ENCODE measurements around the gene DCLK1. TPM values are rescaled to one million over a fixed set of nuclear protein-coding genes. Genes with fewer than 3 reads are reported as not detected.

The DCLK1 gene
- total RNA-seq, 1 experiment from 2014 or later = not detected

DNA sequence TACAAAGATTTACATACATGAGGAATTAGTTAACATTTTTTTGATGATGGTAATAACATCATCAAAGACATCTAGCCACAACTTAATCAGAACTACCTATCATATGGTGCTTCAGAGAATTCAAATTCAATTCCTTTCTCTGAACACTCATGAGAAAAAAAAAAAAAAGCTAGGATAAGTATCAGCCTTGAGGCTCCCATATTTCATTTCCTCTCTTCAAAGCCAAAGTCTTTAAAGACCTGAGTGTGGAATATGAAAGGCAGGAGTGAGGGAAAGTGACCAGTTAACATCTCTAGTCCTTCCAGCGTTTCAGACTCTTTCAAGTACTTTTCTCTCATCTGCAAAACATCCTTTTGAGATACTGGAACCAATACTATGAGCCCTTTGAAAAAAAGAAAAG lies 137.5 kb downstream of the DCLK1 start:
- H3K27me3 Mint-ChIP-seq (ENCODE audit: insufficient read depth, unreplicated experiment) = no peaks in the 10 kb centered on the region
- no peaks in the 10 kb centered on the region for H3K9me3 Mint-ChIP-seq (ENCODE audit: unreplicated experiment)
- Histone ChIP-seq H3K4me1 (no peaks in the 10 kb centered on the region), H3K4me3 (ENCODE audit: low read depth, low read length) (no peak overlapping the region), H3K27me3 (replicated peaks; ENCODE audit: control insufficient read depth, insufficient read depth, low read length) (no peaks in the 10 kb centered on the region), H3K9me3 (no peaks in the 10 kb centered on the region), H3K36me3 (ENCODE audit: control insufficient read depth, insufficient read depth, low read length) (no peaks in the 10 kb centered on the region)
- no peaks in the 10 kb centered on the region for H3K36me3 Mint-ChIP-seq (ENCODE audit: insufficient read depth, unreplicated experiment)
- intact Hi-C loops (cut with micrococcal nuclease; ENCODE audit: unreplicated experiment) = no loop called here
- no TSS peak for BruUV-seq (replicated peaks)
- no peak for TF ChIP-seq CTCF (IDR thresholded peaks at IDR 0.05; ENCODE audit: insufficient read depth in 1 of 2, low read depth in 1 of 2, low read length in 1 of 2, severe bottlenecking in 1 of 2, unreplicated experiment in 1 of 2)
- H3K27ac Mint-ChIP-seq (ENCODE audit: unreplicated experiment) = no peak overlapping the region
- POLR2A ChIA-PET = no interaction called here
- no peak for DNase-seq
- no peak overlapping the region for H3K4me3 Mint-ChIP-seq (ENCODE audit: unreplicated experiment)
- H3K4me1 Mint-ChIP-seq (ENCODE audit: low read depth, unreplicated experiment) = no peaks in the 10 kb centered on the region
- CTCF ChIA-PET = no interaction called here

DNA sequence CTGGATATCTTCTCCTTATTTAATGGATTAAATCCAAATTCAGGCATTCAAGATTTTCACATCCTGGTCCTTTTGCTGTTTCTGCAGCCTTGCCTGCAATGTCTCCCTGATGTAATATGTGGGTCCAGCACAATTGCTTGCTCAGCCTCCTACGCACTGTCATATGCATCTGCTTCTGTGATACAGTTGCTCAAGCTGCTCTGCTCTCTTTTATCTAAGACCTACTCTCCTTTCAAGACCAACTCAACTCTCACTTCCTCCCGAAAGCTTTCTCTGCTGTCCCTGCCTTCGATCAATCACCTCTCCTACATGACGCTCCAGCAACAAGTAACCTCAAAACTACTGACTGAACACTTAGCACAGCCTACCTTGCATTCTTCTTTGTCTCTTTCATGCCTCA lies 138.2 kb downstream of the DCLK1 start:
- Histone ChIP-seq H3K4me3 (ENCODE audit: low read depth, low read length) (no peak overlapping the region), H3K9me3 (no peaks in the 10 kb centered on the region), H3K27me3 (replicated peaks; ENCODE audit: control insufficient read depth, insufficient read depth, low read length) (no peaks in the 10 kb centered on the region), H3K4me1 (no peaks in the 10 kb centered on the region), H3K36me3 (ENCODE audit: control insufficient read depth, insufficient read depth, low read length) (no peaks in the 10 kb centered on the region)
- ChIA-PET CTCF (no interaction called here), POLR2A (no interaction called here)
- BruUV-seq (replicated peaks) = no TSS peak
- DNase-seq = no peak
- no peak overlapping the region for H3K27ac Mint-ChIP-seq (ENCODE audit: unreplicated experiment)
- H3K9me3 Mint-ChIP-seq (ENCODE audit: unreplicated experiment) = no peaks in the 10 kb centered on the region
- H3K36me3 Mint-ChIP-seq (ENCODE audit: insufficient read depth, unreplicated experiment) = no peaks in the 10 kb centered on the region
- no peak overlapping the region for H3K4me3 Mint-ChIP-seq (ENCODE audit: unreplicated experiment)
- no peaks in the 10 kb centered on the region for H3K27me3 Mint-ChIP-seq (ENCODE audit: insufficient read depth, unreplicated experiment)
- TF ChIP-seq CTCF (IDR thresholded peaks at IDR 0.05; ENCODE audit: insufficient read depth in 1 of 2, low read depth in 1 of 2, low read length in 1 of 2, severe bottlenecking in 1 of 2, unreplicated experiment in 1 of 2) = no peak
- no peaks in the 10 kb centered on the region for H3K4me1 Mint-ChIP-seq (ENCODE audit: low read depth, unreplicated experiment)
- intact Hi-C loops (cut with micrococcal nuclease; ENCODE audit: unreplicated experiment) = no loop called here

- Mint-ChIP-seq H3K27me3 (ENCODE audit: insufficient read depth, unreplicated experiment) (no peaks in the 10 kb centered on the region), H3K4me3 (ENCODE audit: unreplicated experiment) (no peak overlapping the region), H3K9me3 (ENCODE audit: unreplicated experiment) (no peaks in the 10 kb centered on the region), H3K4me1 (ENCODE audit: low read depth, unreplicated experiment) (no peaks in the 10 kb centered on the region), H3K36me3 (ENCODE audit: insufficient read depth, unreplicated experiment) (no peaks in the 10 kb centered on the region), H3K27ac (ENCODE audit: unreplicated experiment) (no peak overlapping the region)
- ChIA-PET CTCF (no interaction called here), POLR2A (no interaction called here)
- BruUV-seq (replicated peaks) = no TSS peak
- Histone ChIP-seq H3K4me3 (ENCODE audit: low read depth, low read length) (no peak overlapping the region), H3K4me1 (no peaks in the 10 kb centered on the region), H3K36me3 (ENCODE audit: control insufficient read depth, insufficient read depth, low read length) (no peaks in the 10 kb centered on the region), H3K9me3 (no peaks in the 10 kb centered on the region), H3K27me3 (replicated peaks; ENCODE audit: control insufficient read depth, insufficient read depth, low read length) (no peaks in the 10 kb centered on the region)
- TF ChIP-seq CTCF (IDR thresholded peaks at IDR 0.05; ENCODE audit: insufficient read depth in 1 of 2, low read depth in 1 of 2, low read length in 1 of 2, severe bottlenecking in 1 of 2, unreplicated experiment in 1 of 2) = no peak
- intact Hi-C loops (cut with micrococcal nuclease; ENCODE audit: unreplicated experiment) = no loop called here
- no peak for DNase-seq
Measured at GRCh38 chr13:35990196-35990595, 141.0 kb downstream of the DCLK1 start.
